ENCODE data around the gene PLD3. TPM values are rescaled to one million over a fixed set of nuclear protein-coding genes. Genes with fewer than 3 reads are reported as not detected.

PLD3 gene
- total and polyA plus RNA-seq, 5 experiments from 2014 or later: 46.5 to 98.6 (median 87.5) TPM

- POLR2A ChIA-PET: interaction anchor here (0.7 to 5.5 kb wide), 9 partner anchors 8 to 996 kb away, joined by 3 to 73 read pairs (median 5); partner anchors contain the start of genes BLVRB, PRX and SERTAD3
- ATAC-seq (no peak), DNase-seq (peak in 1 of 10 donors; percentile 62)
- peaks cover 14 to 45% (median 38%) of the 10 kb centered on the region in 4 donors for H3K4me1 Mint-ChIP-seq
- peak overlapping the region; percentile 56 to 93 (median 88) for H3K4me3 Mint-ChIP-seq
- H3K27ac Mint-ChIP-seq: peak overlapping the region; percentile 83 to 98 (median 96)
- H3K27me3 Mint-ChIP-seq: peaks cover 0 to 2% (median 0%) of the 10 kb centered on the region in 5 donors
- peaks cover 0 to 6% (median 0%) of the 10 kb centered on the region in 3 donors for H3K36me3 Mint-ChIP-seq
- no peaks in the 10 kb centered on the region for H3K9me3 Mint-ChIP-seq
Measured at GRCh38 chr19:40421993-40422747, 73.7 kb downstream of the PLD3 start.

- H3K36me3 Mint-ChIP-seq: peaks cover 0 to 6% (median 0%) of the 10 kb centered on the region in 3 donors
- H3K4me3 Mint-ChIP-seq: peak overlapping the region in 8 of 10 donors; percentile 19 to 93 (median 69)
- H3K4me1 Mint-ChIP-seq: peaks cover 9 to 42% (median 30%) of the 10 kb centered on the region in 4 donors
- POLR2A ChIA-PET: interaction anchor here (0.6 to 5.5 kb wide), 7 partner anchors 9 to 457 kb away, joined by 3 to 73 read pairs (median 4); partner anchors contain the start of genes BLVRB, PRX, SERTAD3 and SPTBN4
- peaks cover 0 to 2% (median 0%) of the 10 kb centered on the region in 5 donors for H3K27me3 Mint-ChIP-seq
- DNase-seq: peak in 1 of 10 donors; percentile 61
- no peaks in the 10 kb centered on the region for H3K9me3 Mint-ChIP-seq
- H3K27ac Mint-ChIP-seq: peak overlapping the region; percentile 15 to 98 (median 94)
- ATAC-seq: no peak
Measured at GRCh38 chr19:40422748-40423566, 74.5 kb downstream of the PLD3 start.

DNA sequence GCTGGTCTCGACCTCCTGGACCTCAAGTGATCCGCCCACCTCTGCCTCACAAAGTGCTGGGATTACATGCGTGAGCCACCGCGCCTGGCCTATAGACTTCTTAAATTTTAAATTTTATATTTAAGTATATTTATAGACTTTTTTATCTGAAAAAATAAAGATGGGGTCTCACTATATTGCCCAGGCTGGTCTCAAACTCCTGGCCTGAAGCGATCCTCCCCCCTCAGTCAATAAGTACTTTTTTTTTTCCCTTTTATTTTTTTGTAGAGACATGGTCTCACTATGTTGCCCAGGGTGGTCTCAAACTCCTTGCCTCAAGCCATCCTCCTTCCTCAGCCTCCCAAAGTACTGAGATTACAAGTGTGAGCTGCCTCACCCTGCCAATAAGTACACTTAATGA, 75.4 kb downstream of the PLD3 start:
- H3K27me3 Mint-ChIP-seq: peaks cover 0 to 2% (median 0%) of the 10 kb centered on the region in 5 donors
- POLR2A ChIA-PET: interaction anchor here (1.4 to 5.5 kb wide), 6 partner anchors 9 to 839 kb away, joined by 3 to 73 read pairs (median 8); partner anchors contain the start of genes BLVRB, SERTAD3 and SPTBN4
- peak overlapping the region in 8 of 10 donors; percentile 18 to 97 (median 68) for H3K4me3 Mint-ChIP-seq
- no peaks in the 10 kb centered on the region for H3K9me3 Mint-ChIP-seq
- no peak for ATAC-seq
- peak overlapping the region; percentile 73 to 100 (median 86) for H3K27ac Mint-ChIP-seq
- DNase-seq: no peak
- H3K4me1 Mint-ChIP-seq: peaks cover 9 to 38% (median 26%) of the 10 kb centered on the region in 4 donors
- peaks cover 0 to 6% (median 0%) of the 10 kb centered on the region in 3 donors for H3K36me3 Mint-ChIP-seq

DNA sequence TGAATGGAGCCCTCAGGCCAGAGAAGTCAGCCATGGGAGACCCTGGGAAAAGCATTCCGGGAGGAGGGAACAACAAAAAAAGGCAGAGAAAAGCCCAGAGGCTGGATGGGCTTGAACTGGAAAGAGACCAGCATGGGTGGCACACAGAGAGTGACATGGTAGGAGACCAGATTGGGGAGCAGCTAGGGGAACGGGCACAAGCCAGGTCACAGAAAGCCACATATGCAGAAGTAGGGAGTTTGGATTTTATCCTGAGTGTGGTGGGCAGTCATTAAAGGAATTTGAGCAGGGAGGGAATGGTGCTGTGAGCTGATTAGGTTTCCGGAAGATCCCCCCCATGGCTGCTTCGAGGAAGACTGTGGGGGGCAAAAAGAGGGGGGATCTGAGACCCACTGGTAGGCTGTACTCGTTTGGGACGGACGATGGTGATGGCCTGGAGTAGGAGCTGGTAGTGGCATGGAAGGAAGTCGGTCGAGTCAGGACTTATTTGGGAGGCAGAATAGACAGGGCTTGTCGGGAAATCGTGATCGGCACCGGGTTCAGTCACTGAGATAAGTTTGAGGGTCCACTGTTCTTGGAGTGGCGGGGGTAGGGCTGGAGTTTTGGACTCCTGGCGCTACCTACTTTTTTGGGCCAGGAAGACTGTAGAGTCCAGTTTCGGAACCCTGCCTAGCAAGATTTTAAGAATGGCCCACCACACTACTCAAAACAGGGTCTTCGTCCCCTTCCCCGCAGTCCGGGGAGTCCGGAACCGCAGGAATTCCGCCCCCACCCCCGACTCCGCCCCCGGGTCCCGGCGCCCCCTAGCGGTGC, 76.3 kb downstream of the PLD3 start:
- Mint-ChIP-seq H3K36me3 (peaks cover 0 to 6% (median 0%) of the 10 kb centered on the region in 3 donors), H3K9me3 (no peaks in the 10 kb centered on the region), H3K27me3 (peaks cover 0 to 2% (median 0%) of the 10 kb centered on the region in 5 donors), H3K4me3 (peak overlapping the region; percentile 86 to 98 (median 94)), H3K27ac (peak overlapping the region; percentile 91 to 100 (median 98)), H3K4me1 (peaks cover 8 to 35% (median 23%) of the 10 kb centered on the region in 4 donors)
- POLR2A ChIA-PET: interaction anchor here (1.4 to 5.5 kb wide), 7 partner anchors 8 to 838 kb away, joined by 3 to 73 read pairs (median 8); partner anchors contain the start of genes BLVRB, SERTAD3 and SPTBN4
- DNase-seq: peak in 1 of 10 donors; percentile 12
- ATAC-seq: no peak

DNA sequence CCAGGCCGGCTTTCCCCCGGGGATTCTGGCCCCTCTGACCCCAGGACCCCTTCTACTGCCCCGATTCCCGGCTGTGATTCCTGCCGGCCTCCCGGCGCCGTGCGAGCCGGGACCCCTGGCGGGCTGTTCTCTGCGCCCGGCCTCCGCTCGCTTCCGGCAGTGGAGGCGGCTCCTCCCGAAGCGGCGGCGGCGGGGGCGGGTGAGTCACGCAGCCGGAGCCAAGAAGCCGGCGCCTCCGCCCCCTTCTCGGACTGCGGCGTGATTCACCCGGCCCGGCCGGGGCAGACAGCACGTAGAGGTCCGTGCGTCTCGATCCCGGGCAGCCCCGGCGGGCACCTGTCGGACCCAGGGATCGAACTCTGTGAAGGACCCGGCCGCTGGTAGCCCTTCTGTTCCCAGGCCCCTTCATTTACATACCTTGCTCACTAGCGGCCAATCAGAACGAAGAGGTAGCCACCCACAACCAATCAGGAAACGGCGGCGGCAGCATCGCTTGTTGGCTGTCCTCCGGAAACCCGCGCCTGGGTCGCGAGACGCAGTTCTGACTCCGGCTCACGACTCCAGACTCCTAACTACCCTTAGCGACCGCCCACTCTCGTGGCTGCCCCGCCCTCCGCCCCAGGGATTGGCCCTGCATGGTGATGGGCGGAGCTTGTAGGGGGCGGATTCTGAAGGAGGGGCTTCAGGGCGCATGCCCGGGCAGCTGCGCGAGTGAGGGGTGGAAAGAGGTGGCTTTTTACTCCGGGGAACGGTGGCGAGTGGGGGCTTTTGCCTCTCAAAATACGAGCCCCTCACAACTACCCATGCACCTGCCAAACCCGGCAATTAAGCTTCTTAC, 77.2 kb downstream of the PLD3 start, which contains the start of gene SERTAD1:
SERTAD1 (minus strand) TSS at position 543 of the 838 bp plus-strand sequence. CDS start 2,446 bp downstream, outside the sequence.
- DNase-seq (peak; percentile 98 to 100 (median 100)), ATAC-seq (peak; percentile 87 to 92)
- H3K36me3 Mint-ChIP-seq: peaks cover 0 to 6% (median 0%) of the 10 kb centered on the region in 3 donors
- peaks cover 0 to 2% (median 0%) of the 10 kb centered on the region in 5 donors for H3K27me3 Mint-ChIP-seq
- POLR2A ChIA-PET: interaction anchor here (0.6 to 5.5 kb wide), 18 partner anchors 7 to 972 kb away, joined by 3 to 73 read pairs (median 5); partner anchors contain the start of genes AKT2, BLVRB, C19orf47 and HNRNPUL1
- peak within 1 kb of the TSS; percentile 91 to 100 (median 98) for H3K27ac Mint-ChIP-seq
- no peaks in the 10 kb centered on the region for H3K9me3 Mint-ChIP-seq
- peaks cover 8 to 33% (median 22%) of the 10 kb centered on the region in 4 donors for H3K4me1 Mint-ChIP-seq
- peak within 1 kb of the TSS; percentile 86 to 98 (median 94) for H3K4me3 Mint-ChIP-seq

Small RNAs within 50 kb of the gene (microRNA-seq; reads per million reads assigned to microRNA genes)
- not detected for gene MIR6796 (ENCODE audit: borderline microRNAs expressed)

Other genes with a start within 250 kb of the PLD3 start
- 10 to 100 TPM; 35.4 to 35.6 TPM for gene MAP3K10, start 157.3 kb upstream of the PLD3 start, total RNA-seq
- under 1 TPM; 0.15 to 0.58 (median 0.35) TPM for gene MAP3K10, start 157.3 kb upstream of the PLD3 start, polyA plus RNA-seq
- not detected for gene TTC9B, start 130.3 kb upstream of the PLD3 start, total RNA-seq
- not detected for gene TTC9B, start 130.3 kb upstream of the PLD3 start, polyA plus RNA-seq
- gene CCNP, start 122.0 kb upstream of the PLD3 start, total RNA-seq: 1 to 10 TPM; 2.3 to 2.6 TPM
- gene CCNP, start 122.0 kb upstream of the PLD3 start, polyA plus RNA-seq: under 1 TPM in 1 of 3 donors, not detected in 2; 0.14 TPM
- 100 to 1,000 TPM; 202 to 210 TPM for gene AKT2, start 63.4 kb upstream of the PLD3 start, total RNA-seq
- gene AKT2, start 63.4 kb upstream of the PLD3 start, polyA plus RNA-seq: 10 to 100 TPM; 21.5 to 26.9 (median 22.9) TPM
- gene C19orf47, start 298 bp upstream of the PLD3 start, total RNA-seq: 10 to 100 TPM; 12.6 to 16.9 TPM
- 10 to 100 TPM in 1 of 3 donors, 1 to 10 TPM in 2; 6.8 to 10.0 (median 9.8) TPM for gene C19orf47, start 298 bp upstream of the PLD3 start, polyA plus RNA-seq
- under 1 TPM; 0.18 to 0.19 TPM for gene HIPK4, start 41.5 kb downstream of the PLD3 start, total RNA-seq
- not detected for gene HIPK4, start 41.5 kb downstream of the PLD3 start, polyA plus RNA-seq
- gene PRX, start 64.7 kb downstream of the PLD3 start, total RNA-seq: 1 to 10 TPM; 3.8 to 4.0 TPM
- gene PRX, start 64.7 kb downstream of the PLD3 start, polyA plus RNA-seq: under 1 TPM; 0.39 to 0.49 (median 0.44) TPM
- 1 to 10 TPM; 6.2 to 8.1 TPM for gene SERTAD1, start 77.3 kb downstream of the PLD3 start, total RNA-seq
- 10 to 100 TPM in 1 of 3 donors, 1 to 10 TPM in 2; 2.6 to 10.4 (median 3.5) TPM for gene SERTAD1, start 77.3 kb downstream of the PLD3 start, polyA plus RNA-seq
- 10 to 100 TPM in 1 of 2 experiments, 1 to 10 TPM in 1; 9.5 to 10.6 TPM for gene SERTAD3, start 95.6 kb downstream of the PLD3 start, total RNA-seq
- 1 to 10 TPM; 2.3 to 9.2 (median 2.9) TPM for gene SERTAD3, start 95.6 kb downstream of the PLD3 start, polyA plus RNA-seq
- 10 to 100 TPM; 11.8 to 12.8 TPM for gene BLVRB, start 117.0 kb downstream of the PLD3 start, total RNA-seq
- gene BLVRB, start 117.0 kb downstream of the PLD3 start, polyA plus RNA-seq: 10 to 100 TPM; 17.3 to 27.8 (median 22.6) TPM
- under 1 TPM; 0.47 to 0.62 TPM for gene SPTBN4, start 118.3 kb downstream of the PLD3 start, total RNA-seq
- under 1 TPM in 1 of 3 donors, not detected in 2; 0.13 TPM for gene SPTBN4, start 118.3 kb downstream of the PLD3 start, polyA plus RNA-seq
- gene SHKBP1, start 228.2 kb downstream of the PLD3 start, total RNA-seq: 100 to 1,000 TPM; 116 to 122 TPM
- gene SHKBP1, start 228.2 kb downstream of the PLD3 start, polyA plus RNA-seq: 10 to 100 TPM; 85.3 to 98.9 (median 89.9) TPM